CD4-positive, alpha-beta T cell treated with Interferon alpha-2 for 1 hour (primary cell): ENCODE data around the gene ZNF774.
"Not testable (repeated sequence)": the region's sequence is repeated elsewhere in the genome, so short reads cannot be mapped to it uniquely, and the experiment has no call there.

Source experiments
- DNase-seq, 2 donors: peaks; one replicate each; pipeline ENCODE4 v3.0.0-alpha.2; 2020 to 2022

ZNF774 gene

DNA sequence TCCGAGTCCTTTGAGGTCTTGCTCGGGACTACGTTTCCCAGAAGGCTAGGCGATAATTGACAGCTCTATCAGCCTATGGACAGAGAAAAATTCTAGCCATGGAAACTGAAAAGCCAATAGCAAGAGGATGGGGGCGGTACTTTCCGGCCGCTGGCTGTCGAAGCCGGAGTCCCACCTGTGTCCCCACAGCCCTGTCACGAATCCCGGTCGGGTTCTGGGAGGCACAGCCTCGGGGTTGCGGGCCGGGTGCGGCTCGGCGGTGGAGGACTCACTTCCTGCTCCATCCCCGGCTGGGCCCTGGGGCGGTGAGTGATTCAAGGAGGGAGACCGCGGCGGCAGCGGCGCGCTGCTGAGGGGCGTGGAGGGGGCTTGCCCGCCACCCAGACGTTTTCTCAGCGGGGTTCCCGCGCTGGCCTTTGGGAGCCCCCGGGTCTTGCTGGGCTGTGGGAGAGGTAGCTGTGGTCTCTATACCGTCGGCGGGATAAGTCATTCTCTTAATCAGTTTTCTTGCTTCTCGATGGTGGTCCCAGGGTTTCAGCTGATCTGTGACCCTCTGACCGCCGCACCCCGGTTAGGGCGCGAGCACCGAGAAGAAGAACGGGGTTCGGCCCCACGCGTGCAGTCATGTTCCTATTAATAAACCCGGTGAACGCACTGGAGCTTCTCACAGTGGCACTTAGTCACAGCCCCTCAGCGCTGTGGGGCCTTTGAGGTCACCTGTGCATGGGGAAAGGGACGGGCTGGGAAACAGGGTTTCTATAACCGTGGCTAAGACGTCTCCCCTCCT lies at the start of gene ZNF774:
ZNF774 (plus strand) TSS at position 178 of the 787 bp plus-strand sequence. CDS start 2,377 bp downstream, outside the sequence.
- DNase-seq, result peak; percentile 91 to 97

DNA sequence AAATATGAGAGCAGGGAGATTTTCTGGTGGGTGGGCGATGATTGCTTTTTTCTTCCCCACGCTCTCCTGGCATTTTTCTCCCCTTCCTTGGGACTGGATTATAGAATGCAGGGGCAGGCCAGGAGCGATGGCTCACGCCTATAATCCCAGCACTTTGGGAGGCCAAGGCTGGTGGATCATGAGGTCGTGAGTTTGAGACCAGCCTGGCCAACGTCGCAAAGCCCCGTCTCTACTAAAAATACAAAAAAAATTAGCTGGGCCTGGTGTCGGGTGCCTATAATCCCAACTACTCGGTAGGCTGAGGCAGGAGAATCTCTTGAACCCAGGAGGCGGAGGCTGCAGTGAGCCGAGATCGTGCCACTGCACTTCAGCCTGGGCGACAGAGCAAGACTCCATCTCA lies 46.7 kb upstream of the ZNF774 start:
- DNase-seq, result not testable (repeated sequence)

DNA sequence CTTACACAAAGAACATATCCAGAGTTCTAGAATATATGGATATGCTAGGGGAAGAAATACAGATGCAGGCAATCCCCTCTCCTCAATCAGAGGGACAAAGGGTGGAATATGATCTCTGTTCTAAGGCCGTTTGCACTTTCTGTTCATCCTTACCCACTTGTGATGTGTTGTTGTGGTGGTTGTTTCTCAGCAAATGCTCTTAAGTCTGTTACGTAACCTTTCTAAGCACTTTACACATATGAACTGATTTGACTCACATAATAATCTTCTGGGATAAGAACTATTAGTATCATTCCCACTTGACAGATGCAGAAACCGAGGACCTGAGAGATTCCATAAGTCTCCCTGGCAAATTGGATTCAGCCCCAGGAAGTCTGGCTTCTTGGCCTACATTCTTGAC lies 46.2 kb upstream of the ZNF774 start:
- no peak for DNase-seq

DNA sequence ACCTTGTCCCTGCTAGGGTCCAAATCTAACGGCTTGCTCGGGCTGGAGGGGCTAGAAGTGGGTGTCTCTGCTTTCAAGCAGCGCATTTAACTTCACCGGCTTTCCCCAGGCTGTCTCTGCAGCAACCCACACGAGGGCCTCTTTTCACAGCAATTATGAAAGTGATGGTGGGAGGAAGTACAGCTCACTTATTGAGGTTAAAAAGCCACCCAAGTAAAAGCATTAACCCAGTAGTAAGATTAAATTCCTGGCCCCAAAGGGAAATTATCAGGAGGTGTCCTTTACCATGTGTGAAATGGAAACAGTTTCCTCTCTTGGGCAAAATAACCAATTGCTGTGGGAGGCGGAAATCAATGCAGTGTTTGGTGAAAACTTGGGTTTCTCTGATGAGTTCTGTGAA lies 45.5 kb upstream of the ZNF774 start:
- peak in 1 of 2 donors; percentile 39 for DNase-seq

DNA sequence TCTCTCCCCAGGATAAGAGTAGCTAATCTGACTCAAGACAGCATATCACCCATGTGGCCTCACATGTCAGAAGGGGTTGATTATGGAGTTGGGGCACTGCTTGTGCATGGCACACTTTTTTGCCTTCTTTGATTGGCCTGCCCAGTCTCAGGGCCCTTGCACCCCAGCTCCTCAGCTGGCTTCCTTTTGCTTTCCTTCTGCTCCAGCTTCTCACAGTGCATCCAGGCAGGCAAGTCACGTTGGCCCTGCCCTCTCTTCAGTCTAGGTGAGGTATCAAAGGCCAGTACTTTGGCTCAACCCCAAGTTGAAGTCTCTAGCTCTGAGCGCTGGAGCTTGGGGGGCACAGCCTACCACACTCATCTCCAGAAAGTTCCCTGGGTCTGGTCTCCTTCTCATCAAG lies 44.4 kb upstream of the ZNF774 start:
- DNase-seq, result no peak

DNA sequence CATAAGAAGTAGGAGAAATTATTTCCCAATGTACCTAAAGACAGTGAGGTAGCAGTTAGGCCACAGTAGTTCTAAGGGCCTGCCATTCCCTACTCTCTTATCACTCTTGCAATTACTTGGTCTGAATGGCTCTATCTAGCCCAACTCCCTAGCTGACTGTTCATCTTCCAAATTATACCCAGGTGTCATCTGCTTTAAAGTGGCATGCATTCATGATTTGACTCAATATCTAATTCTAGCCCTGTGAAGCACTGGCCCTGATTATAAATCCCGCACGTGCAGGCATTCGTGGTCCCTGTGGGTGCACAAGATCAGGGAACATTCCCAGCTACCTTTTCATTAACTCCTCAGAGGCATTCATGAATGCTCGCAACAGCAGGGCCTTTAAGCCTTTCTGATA lies 43.1 kb upstream of the ZNF774 start:
- DNase-seq, result no peak

DNA sequence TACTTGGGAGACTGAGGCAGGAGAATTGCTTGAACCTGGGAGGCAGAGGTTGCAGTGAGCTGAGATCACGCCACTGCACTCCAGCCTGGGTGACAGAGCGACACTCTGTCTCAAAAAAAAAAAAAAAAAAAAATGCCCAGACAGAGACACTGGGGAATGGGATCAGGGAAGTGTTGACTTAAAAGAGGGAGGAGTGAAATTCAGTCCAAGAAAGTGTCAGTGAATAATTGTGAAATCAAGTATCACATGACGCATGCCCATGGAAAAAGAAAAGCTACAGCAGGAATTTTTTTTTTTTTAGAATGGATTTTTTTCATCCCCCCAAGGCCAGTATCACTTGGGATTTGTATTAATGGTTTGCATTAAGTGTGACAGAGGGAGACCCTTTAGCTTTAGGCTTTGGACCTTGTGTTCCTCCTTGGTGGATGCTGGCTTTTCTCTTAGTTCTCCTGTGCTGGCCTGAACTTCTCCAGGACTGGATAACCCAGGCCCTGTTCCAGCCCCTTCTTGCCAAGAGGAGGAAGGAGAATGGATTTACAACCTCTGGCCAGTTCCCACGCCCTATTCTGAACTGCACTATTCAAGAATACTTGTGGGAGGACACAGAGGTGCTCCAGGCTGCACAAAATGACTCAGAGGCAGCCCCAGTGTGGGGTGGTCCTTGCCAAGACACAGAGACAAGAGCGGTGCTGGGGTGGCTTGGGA lies 36.7 kb upstream of the ZNF774 start:
- no peak for DNase-seq

DNA sequence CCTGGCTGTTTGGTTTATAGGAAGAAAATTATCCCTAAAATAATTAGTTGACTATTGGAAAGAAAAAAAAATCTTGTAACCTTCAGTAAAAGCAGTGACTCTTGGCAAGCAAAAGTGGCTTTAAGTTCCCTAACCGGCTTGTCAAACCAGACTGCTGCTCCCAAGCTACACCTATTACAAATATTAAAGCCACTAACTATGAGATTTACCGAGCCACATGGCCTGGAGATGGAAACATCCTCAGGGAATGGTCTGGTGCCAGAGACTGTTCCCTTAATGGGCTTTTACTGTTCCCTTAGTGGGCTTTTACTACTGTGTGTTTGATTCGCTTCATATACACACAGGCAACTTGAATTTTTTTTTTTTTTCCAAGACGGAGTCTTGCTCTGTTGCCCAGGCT lies 35.9 kb upstream of the ZNF774 start:
- no peak for DNase-seq

DNA sequence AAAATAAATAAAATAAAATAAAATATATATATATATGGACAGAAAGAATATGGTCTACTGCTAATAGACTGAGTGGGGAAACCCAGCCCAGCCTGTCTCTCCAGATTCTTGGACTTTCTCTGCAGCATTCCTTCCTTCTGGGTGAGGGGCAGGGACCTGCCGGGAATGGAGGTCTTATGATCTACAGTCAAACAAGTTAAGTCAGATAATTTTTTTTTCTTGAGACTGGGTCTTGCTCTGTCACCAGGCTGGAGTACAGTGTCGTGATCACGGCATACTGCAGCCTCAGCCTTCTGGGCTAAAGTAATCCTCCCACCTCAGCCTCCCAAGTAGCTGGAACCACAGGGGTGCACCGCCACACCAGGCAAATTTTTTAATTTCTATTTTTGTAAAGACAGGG lies 33.5 kb upstream of the ZNF774 start:
- no peak for DNase-seq

DNA sequence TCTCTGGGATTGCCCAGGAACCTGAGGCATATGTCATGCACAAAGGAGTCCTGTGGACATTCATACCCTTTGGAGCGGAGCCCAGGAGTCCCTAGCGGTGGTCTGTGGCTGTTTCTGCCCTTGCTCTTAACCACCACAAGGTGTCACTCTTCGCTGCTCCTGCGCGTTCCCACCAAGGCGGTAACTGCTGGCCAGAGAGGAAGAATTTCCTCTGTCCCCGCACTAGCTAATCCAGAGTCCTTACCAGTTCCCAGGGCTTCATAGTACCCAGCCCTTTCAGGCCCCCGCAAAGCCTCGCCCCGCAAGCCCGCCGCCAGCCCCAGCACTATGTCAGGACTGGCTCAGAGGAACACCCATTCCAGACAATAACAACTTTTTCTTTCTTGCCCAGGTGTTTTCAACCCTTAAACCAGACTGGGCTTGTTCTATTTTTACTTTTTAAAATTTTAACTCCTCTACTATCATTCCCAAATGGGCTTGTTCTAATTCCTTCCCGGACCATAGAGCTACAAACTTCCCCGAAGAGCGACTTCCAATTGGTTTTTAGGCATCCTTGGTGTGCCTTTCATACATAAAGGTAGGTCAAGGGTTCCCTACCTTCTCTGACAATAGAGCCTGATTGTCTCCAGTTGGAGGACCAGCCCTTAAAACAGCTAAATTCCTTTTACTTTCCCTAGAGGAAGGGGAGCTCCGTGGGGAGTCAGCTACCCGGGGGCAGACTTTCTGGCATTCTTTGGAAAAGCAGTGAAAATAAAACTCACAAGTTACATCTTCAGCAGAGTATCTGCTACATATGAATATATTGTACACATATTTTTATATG lies 31.8 kb upstream of the ZNF774 start:
- peak; percentile 69 to 80 for DNase-seq

DNA sequence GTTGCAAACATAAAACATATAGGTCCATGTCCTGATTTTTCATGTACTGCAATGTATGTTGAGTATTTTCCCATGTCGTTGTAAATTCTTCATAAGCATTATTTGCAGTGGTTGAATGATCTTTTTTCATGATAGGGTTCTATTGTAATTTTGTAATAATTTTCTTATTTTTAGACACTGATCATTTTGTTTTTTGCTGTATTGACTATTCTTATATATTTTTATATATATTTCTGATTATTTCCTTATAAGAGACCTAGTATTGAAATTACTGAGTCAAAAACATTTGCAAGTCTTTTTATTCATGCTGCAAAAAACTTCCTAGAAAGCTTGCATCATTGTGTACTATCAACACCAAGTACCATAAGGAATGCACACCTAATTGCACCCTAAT lies 31.2 kb upstream of the ZNF774 start:
- no peak for DNase-seq

DNA sequence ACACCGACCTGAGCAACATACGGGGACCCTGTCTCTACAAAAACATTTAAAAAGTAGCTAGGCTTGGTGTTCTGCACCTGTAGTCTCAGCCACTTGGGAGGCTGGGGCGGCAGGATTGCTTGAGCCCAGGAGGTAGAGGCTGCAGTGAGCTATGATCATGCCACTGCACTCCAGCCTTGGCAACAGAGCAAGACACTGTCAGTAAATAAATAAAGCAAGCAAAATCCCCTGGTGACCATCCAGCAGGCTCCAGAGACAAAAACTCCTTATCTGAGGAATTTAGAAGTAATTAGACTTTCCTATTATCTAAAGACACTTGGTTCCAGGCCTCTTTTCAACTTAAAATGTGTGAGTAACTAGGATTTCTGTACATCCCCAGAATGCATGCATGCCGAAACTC lies 29.5 kb upstream of the ZNF774 start:
- DNase-seq, result no peak

DNA sequence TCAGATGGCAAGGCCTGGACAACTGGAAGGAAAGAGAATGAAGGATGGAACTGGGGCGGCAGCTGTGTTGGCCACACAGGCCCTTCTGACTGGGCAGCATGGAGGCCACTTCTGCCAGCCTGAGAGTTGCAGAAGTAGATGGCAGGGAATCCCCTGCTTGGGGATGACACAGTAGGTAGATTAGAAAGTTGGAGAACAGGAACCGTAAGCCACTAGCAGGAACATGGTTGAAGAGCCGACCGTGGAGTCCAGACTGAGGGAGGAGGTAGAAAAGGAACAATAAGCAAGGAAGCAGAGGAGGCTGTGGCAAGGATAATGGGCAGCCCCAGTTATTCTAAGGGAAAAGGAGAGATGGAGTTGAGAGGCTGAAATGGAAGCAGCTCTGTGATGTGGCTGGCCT lies 26.4 kb upstream of the ZNF774 start:
- DNase-seq, result peak in 1 of 2 donors; percentile 12

DNA sequence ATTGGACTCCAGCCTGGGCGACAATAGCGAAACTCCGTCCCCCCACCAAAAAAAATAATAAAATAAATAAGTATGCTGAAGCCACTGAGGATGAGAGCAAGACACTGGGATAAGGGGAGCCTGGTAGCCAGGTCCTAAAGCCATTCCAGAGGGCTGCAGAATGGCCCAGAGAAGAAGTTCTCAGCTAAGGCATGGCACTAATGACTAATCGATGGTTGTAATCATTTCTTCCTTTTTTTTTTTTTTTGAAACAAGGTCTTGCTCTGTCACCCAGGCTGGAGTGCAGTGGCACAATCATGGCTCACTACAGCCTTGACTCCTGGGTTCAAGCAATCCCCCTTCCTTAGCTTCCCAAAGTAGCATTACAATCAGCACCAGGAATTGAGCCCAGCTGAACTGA lies 25.6 kb upstream of the ZNF774 start:
- DNase-seq, result no peak

DNA sequence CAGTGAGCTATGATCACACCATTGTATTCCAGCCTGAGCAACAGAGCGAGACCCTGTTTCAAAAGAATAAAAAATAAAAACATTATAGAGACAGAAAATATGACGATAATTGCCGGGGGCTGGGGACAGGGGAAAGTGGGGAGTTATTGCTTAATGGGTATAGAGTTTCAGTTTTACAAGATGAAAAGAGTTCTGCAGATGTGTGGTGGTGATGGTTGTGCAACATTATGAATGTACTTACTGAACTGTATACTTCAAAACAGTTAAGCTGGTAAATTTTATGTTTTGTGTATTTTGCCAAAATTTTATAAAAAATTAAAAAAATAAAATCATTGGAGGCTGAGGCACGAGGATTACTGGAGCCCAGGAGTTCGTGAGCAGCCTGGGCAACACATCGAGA lies 24.8 kb upstream of the ZNF774 start:
- DNase-seq, result no peak

DNA sequence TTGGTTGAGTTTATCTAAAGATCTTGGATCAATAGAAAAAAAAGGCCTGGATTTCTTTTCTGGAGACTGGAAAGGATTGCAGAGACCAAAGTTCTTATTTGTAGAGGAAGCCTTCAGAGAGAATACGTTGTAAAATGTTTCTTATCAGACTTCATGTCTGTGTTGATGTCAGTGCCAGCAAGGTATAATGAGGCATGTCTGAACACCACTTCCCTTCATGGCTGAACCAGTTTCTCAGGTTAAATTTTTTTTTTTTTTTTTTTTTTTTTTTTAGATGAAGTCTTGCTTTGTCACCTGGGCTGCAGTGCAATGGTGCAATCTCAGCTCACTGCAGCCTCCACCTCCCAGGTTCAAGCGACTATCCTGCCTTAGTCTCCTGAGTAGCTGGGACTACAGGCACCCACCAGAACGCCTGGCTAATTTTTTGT lies 17.8 kb upstream of the ZNF774 start:
- DNase-seq, result no peak

DNA sequence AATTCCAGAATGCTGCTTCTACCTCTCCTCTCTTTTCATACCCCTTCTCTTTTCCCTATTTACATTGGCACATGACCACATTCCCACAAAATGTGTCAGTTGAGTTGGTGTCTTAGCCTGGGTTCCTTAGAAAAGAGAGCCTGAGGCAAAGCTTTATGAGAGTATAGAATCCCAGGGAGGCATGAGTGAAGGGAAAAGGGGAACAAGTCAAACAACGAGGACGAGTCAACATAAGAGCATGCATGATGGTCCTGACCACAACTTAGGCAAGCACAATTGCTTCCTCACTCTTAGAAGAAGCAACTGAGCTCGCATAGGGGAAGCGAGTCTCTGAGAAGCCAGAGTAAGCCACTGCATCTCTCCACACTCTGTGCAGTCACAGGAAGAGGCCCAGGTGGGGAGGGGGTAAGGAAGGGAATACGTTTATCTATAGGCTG lies 15.4 kb upstream of the ZNF774 start:
- DNase-seq, result peak; percentile 16 to 35

DNA sequence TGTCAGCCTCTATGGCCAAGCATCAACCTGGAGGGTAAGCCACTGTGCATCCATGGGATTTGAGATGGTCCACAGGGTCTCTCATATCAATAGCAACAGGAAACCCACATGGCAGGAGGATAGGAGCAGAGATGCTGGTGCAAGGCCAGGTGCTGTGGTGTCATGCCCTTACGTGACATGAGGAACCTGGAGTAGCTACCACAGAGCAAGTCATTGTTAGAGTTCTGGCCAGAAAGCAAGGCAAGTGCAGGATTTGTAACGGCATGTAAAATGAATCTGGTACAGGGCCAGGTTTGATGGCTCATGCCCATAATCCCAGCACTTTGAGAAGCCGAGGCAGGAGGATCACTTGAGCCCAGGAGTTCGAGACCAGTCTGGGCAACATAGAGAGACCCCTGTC lies 14.8 kb upstream of the ZNF774 start:
- no peak for DNase-seq

DNA sequence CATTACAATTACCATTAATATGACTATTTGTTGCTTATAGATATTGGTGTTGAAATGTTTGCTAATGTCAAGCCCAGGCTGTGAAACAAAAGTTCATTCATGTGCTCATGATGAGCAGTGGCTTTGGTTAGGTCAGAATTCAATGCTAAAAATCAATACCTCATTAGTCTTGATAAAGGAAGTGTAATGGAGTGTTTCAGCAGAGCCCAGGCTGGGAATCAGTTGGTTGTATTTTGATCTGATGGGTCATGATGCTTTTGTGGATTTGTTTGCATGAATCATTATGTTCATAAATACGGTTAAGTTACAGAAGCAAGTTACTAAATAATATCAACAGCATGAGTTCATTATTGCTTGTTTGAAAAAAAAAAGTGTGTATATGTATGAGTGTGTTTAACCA lies 13.6 kb upstream of the ZNF774 start:
- no peak for DNase-seq

DNA sequence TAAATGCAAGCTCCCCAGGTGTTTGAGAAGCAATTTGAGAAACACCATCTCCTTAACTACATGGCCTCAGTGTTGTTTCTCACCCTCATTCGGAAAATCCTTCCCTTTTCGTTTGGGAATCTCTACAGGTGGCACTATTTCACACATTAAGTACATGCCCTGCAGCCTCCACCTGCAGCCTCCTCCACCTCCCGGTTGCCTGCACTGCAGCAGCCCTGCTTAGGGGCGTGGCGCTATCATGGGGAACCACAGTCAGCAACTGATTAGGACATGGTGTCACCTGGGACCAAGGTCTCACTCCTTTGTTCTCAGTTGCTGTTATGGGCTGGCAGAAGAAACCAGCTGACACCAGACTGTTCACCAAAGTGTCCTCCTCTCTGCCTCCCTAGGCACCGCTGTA lies 11.7 kb upstream of the ZNF774 start:
- no peak for DNase-seq

DNA sequence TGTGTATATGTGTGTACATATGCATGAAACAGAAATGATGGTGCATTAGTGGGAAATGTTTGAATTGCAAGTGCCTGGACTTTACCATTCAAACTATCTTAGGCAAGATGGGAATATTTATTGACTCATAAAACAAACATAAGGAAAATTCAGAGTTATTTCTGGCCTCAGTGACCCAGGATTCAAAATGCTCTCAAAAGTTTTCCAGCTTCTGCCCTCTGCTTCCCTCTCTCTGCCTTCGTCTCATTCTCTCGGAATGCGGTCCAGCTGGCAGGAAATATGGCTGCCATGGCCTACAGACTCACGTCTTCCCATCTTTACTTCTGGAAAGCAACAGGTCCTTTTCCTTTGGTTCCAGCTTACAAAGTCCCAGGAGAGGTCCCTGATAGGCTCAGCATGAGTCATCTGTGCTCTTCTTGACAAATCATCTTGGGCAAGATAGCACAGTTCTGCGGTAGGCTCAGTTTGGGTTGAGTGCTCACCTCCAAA lies 8.7 kb upstream of the ZNF774 start:
- no peak for DNase-seq

DNA sequence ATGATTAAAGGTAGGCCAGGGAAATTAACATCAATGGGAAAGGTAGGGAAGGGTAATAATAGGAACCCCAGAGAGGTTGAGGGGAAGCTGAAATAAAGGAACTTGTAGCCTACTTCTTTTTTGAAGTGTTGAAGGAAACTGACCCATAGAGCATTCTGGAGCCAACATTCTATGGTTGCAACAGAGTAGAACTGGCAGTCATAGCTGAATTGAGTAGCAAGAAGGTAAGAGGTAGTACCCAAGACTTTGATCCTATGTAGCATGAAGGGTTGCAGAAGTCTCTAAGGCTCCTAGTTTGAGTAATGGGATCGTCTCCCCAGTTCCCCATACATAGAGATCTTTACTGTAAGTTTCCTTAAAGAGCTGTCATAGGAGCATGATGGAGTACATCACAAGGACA lies 7.4 kb upstream of the ZNF774 start:
- no peak for DNase-seq

DNA sequence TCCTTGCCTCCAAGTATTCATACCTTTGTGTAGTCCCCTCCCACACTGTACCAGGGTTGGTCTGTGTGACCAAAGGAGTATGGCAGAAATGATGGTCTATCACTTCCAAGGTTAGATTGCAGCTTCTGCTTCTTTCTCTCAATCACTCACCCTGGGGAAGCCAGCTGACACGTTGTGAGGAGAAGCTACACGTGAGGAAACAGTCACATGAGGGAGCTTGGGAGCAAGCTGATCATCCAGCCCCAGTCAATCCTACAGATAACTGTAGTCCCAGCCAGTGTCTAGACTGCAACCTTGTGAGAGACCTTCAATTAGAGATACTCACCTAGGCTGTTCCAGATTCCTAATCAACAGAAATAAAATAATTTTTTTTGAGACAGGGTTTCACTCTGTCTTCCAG lies 6.2 kb upstream of the ZNF774 start:
- DNase-seq, result no peak
